Measurements from ENCODE around the gene TUBE1. TPM values are rescaled to one million over a fixed set of nuclear protein-coding genes. Genes with fewer than 3 reads are reported as not detected.
A peak's percentile ranks its signal among the peaks of the same experiment; 100 is the strongest.

The TUBE1 gene
- total RNA-seq, 4 donors from 2014 or later, result 33.6 to 75.1 (median 54.0) TPM

DNA sequence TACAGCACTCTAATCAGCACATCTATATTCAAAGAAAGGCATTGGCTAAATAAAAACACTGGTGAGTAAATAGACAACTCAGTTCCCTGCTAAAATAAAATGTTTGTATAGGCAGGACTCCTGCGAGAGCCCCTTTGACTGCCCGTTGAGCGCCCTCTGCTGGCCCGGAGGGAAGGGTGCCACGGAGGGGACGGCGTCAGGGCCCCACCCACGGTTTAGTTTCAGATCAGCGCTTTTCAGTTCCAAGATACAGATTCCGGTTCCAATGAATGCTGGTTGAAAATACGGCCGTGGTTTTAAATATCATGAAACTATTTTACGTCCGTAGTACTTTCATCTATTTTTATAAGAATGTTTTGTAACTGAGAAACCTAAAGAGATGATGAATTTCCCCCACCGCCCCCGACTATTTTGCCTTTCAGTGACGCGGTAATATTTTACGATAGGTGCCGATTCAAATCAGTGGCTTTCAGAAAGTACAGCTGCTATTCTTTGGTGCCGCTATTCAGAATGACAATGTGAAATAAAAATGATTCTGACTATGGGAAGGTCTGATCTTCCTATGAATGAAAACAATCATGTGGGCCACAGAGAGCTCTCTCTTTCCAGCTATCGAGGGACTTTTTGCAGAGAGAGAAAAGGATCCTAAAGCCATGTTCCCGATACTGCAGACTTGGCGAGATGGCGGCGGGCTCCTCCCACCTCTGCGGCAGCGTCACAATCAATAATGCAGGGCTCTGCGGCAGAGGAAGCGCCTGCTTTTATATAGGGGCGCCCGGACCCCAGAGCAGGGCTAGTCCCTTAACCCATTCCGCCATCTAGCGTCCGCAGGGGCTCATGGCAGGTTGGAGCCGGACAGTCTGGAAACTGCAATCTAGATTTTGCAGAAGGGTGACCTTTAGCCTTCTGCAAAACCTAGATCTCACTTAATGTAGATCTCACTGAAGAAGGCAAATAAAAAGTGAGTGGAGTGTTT, 44.0 kb downstream of the TUBE1 start:
- Histone ChIP-seq H3K27me3 (no peaks in the 10 kb centered on the region), H3K9me3 (no peaks in the 10 kb centered on the region), H3K4me3 (peak overlapping the region; percentile 39 to 52), H3K27ac (peak overlapping the region; percentile 82 to 86), H3K4me1 (peaks cover 4 to 19% of the 10 kb centered on the region in 2 donors), H3K36me3 (no peaks in the 10 kb centered on the region)
- TF ChIP-seq, protein P1, sequence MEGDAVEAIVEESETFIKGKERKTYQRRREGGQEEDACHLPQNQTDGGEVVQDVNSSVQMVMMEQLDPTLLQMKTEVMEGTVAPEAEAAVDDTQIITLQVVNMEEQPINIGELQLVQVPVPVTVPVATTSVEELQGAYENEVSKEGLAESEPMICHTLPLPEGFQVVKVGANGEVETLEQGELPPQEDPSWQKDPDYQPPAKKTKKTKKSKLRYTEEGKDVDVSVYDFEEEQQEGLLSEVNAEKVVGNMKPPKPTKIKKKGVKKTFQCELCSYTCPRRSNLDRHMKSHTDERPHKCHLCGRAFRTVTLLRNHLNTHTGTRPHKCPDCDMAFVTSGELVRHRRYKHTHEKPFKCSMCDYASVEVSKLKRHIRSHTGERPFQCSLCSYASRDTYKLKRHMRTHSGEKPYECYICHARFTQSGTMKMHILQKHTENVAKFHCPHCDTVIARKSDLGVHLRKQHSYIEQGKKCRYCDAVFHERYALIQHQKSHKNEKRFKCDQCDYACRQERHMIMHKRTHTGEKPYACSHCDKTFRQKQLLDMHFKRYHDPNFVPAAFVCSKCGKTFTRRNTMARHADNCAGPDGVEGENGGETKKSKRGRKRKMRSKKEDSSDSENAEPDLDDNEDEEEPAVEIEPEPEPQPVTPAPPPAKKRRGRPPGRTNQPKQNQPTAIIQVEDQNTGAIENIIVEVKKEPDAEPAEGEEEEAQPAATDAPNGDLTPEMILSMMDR (IDR thresholded peaks at IDR 0.05), result peak; percentile 89 to 96 (median 94)
- TF ChIP-seq POLR2A (IDR thresholded peaks at IDR 0.05), result peak in 1 of 2 donors; percentile 42
- intact Hi-C loops (cut with DNase I; ENCODE audit: low total_unique reads), result no loop called here
- DNase-seq, result peak; percentile 86 to 90

DNA sequence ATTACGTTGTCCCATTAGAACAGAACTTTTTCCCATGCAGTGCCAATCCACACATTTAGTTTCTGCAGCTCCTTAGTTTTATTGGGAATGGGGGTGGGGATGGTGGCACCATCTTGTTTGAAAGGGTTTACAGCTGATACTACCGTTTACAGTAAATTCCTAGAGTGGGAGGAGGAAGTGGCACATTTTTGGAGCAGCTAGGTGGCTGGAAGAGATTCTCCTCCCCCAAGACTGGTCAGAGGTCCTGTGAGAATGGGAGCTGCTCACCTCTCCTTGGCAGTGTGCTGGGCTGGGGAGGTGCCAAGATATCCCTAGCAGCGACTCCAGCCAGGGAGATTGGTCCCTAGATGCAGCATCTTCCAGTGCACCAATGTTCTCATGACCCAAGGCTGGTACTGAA, 45.7 kb downstream of the TUBE1 start:
- Histone ChIP-seq H3K27me3 (no peaks in the 10 kb centered on the region), H3K9me3 (no peaks in the 10 kb centered on the region), H3K36me3 (no peaks in the 10 kb centered on the region), H3K27ac (no peak overlapping the region), H3K4me3 (no peak overlapping the region), H3K4me1 (peaks cover 7 to 22% of the 10 kb centered on the region in 2 donors)
- DNase-seq, result no peak
- intact Hi-C loops (cut with DNase I; ENCODE audit: low total_unique reads), result no loop called here
- TF ChIP-seq POLR2A (IDR thresholded peaks at IDR 0.05), result no peak
- TF ChIP-seq, protein P1 (IDR thresholded peaks at IDR 0.05), result no peak

DNA sequence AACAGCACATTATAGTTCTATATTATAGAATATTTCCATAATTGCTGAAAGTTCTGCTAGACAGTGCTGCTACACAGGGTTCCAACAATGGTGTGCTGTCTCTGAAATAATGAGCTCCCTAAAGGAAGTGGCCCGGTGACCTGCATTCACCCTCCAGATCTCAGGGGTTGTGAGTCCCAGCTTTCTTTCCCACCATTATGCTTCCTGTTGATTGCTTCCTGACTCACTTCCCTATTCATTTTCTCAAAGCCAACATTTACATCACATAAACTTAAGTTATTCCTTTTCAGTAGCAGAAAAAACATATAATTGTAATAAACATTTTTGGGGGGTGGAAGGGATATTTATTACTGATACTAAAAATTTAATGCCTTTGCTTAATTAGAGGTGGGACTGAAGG, 46.3 kb downstream of the TUBE1 start:
- no peaks in the 10 kb centered on the region for H3K9me3 ChIP-seq
- intact Hi-C loops (cut with DNase I; ENCODE audit: low total_unique reads), result no loop called here

DNA sequence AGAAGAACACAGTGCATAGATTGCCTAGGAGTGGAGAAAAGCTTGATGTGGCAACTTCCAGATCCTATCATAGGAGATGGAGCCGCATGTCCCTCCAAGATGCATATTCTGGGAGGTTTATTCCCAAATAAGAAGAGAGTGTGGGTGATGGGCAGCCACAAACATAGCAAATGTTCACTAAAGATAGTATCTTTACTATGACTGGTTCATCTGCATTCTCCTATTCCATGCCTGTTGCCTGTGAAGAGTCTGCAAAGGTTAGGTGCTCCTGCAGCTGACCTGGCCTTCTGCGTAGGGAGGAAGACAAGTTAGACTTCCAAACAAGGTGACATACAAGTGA, 47.9 kb downstream of the TUBE1 start:
- TF ChIP-seq POLR2A (IDR thresholded peaks at IDR 0.05), result no peak
- TF ChIP-seq, protein P1 (IDR thresholded peaks at IDR 0.05), result no peak
- Histone ChIP-seq H3K27ac (peak overlapping the region; percentile 86 to 93), H3K36me3 (no peaks in the 10 kb centered on the region), H3K4me1 (peaks cover 7 to 15% of the 10 kb centered on the region in 2 donors), H3K4me3 (no peak overlapping the region), H3K9me3 (no peaks in the 10 kb centered on the region), H3K27me3 (no peaks in the 10 kb centered on the region)
- no peak for DNase-seq
- intact Hi-C loops (cut with DNase I; ENCODE audit: low total_unique reads), result no loop called here

More for the DNA sequence above, 46.3 kb downstream of the TUBE1 start:
- Histone ChIP-seq H3K27ac (no peak overlapping the region), H3K4me1 (peaks cover 7 to 22% of the 10 kb centered on the region in 2 donors), H3K4me3 (no peak overlapping the region), H3K27me3 (no peaks in the 10 kb centered on the region), H3K36me3 (no peaks in the 10 kb centered on the region)
- TF ChIP-seq POLR2A (IDR thresholded peaks at IDR 0.05), result no peak
- TF ChIP-seq, protein P1 (IDR thresholded peaks at IDR 0.05), result no peak
- DNase-seq, result no peak

DNA sequence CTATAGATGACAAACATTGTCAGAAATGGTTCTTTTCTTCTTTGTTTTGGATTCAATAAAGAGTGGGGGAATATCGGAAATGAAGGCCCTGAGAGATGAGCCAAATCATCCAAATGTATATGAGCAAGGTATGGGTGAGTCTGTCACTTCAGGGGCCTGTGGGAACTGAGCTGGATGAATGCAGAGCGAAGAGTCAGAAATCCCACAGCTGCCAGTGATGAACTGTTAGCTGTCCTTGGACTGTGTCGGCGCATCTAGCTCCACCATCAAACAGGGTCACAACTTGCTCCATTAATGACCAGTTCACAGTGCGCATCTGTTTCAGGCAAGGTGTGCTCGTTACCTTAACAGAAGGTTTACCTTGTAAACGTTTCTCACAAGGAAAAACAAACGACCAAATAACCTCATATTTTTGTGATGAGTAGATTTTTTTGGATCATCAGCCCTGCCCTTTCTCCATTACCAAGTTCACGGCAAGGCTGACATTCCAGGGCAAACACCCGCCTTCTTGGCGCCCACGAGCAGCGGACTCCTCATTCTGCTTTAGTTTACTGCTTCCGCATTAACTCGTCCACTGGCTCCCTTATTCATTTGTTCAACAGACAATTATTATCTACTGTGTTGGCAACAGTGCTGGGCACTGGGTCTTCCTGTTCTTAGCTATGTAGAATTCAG, 48.4 kb downstream of the TUBE1 start:
- no peak for TF ChIP-seq POLR2A (IDR thresholded peaks at IDR 0.05)
- TF ChIP-seq, protein P1 (IDR thresholded peaks at IDR 0.05), result no peak
- Histone ChIP-seq H3K27ac (peak overlapping the region; percentile 86 to 93), H3K9me3 (no peaks in the 10 kb centered on the region), H3K4me3 (no peak overlapping the region), H3K36me3 (no peaks in the 10 kb centered on the region), H3K27me3 (no peaks in the 10 kb centered on the region), H3K4me1 (peaks cover 7 to 10% of the 10 kb centered on the region in 2 donors)
- intact Hi-C loops (cut with DNase I; ENCODE audit: low total_unique reads), result no loop called here
- peak in 1 of 2 donors; percentile 35 for DNase-seq
